ENCODE results near the gene PLS3.
"Not testable (repeated sequence)": the region's sequence is repeated elsewhere in the genome, so short reads cannot be mapped to it uniquely, and the experiment has no call there.

The PLS3 gene

DNA sequence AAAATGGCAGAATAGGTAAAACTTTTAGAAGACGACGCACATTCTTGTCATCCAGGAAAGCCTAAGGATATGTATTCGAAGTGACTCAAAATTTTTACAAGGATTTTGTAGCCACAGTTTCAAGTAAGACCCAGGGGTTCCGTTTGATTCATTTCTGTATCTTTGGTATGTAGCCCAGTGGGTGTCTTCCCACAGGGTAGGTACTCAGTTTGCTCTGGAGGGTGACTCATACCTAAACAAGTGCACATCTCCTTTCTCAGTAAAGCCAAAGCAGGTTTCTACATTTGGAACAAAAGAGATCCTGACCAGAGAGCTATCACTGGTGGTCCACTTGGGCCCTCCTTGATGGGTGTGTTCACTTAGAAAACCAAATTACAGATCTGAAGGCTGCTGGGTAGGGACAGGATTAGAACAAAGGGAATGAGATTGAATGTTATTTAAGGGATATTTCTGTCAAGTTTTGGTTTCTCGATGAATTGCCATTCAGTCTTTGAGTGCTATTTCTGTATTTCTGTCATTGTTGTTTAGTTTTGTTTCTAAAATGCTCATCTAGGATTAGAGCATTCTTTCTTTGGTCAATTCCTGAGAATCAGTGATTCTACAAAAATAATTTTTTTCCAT lies 56.1 kb downstream of the PLS3 start:
- no peak for DNase-seq

DNA sequence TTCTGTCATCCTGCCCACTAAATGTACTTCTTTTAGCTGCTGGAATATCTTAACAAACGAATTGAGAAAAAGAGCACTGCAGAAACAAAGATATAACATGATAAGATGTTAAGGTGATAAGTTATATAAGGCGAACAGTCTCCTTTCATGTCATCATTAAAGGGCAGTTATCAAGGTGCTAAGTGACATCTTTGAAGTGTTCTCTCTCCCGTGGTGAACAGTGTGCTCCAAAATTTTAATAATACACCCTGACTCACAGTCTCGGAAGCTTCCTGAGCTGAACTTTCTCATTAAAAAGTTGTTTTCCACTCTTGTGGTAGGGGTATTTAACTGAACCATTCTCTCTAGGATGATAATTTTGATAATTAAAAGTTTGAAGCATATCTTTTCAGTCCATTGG lies 61.6 kb downstream of the PLS3 start:
- DNase-seq: no peak

DNA sequence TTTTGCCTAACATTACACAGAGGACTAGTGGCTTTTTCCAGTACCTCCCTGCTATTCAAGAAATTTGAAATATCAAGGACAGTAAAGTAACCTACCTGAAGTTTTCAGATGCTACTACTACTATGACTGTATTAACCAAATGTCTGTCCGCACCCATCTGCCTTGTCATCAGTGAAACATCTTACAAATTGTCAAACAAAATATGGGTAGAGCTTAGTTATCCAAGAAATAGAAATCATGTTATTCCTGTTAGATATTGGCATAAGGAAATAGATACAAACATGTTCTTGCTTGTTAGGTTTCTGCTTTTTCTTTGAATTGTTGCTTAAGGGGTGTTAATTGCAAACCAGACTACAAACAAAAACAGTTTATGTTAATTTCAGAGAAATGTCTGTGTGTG lies 63.9 kb downstream of the PLS3 start:
- DNase-seq: no peak

- no peak for DNase-seq
These were observed 64.8 kb downstream of the PLS3 start for GRCh38 chrX:115625572-115626301.

DNA sequence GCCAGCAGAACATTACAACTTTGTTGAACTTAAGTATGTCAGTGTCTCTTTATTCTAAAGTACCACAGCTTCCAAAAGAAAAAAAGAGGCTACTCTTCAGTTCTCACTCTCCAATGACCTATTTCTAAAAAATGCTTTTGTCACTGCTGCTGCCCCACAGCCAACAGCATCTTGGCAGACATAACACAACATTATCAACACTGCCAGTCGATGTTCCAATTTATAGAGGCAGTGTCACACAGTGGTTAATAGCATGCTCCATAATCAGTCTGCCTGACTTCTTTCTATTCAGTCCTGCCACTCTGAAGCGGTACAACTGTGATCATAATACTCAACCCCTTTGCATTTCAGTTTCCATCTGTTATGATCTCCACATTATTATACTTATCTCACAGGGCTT lies 69.2 kb downstream of the PLS3 start:
- DNase-seq: no peak

GRCh38 chrX:115632455-115632854 lies 71.5 kb downstream of the PLS3 start:
- DNase-seq: no peak

DNA sequence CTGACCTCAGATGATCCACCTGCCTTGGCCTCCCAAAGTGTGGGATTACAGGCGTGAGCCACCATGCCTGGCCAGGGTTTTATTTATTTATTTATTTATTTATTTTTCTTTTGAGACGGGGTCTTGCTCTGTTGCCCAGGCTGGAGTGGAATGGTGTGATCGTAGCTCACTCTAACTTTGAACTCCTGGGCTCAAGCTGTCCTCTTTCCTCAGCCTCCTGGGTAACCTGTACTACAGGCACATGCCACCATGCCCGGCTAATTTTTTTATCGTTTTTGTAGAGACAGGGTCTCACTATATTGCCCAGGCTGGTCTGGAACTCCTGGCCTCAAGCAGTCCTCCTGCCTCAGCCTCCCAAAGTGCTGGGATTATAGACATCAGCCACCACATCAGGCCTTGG lies 72.4 kb downstream of the PLS3 start:
- DNase-seq: not testable (repeated sequence)

DNA sequence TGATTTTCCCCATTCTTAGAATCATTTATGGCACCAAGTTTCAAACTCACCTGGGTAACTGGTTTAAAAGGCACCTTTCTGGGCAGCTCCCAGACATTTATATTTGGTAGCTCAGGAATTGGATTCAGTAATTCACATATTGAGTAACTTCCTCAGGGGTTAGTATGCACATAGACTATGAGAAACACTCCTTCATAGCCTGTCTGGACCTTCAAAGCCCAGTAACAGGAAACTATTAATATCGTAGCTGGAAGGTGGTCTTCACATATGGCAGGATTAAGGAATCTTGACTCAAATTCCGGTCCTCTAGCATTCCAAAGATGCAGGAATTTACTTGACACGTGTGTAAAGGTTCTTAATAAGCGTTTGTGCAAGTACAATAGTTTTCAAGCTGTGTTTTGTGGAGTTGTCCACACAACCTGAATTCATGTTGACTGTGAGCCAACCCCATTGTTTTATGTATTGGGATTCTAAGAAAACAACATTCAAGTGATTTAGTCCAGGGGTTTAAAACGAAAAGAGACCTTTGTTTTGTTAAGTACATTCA lies 78.4 kb downstream of the PLS3 start:
- no peak for DNase-seq

DNA sequence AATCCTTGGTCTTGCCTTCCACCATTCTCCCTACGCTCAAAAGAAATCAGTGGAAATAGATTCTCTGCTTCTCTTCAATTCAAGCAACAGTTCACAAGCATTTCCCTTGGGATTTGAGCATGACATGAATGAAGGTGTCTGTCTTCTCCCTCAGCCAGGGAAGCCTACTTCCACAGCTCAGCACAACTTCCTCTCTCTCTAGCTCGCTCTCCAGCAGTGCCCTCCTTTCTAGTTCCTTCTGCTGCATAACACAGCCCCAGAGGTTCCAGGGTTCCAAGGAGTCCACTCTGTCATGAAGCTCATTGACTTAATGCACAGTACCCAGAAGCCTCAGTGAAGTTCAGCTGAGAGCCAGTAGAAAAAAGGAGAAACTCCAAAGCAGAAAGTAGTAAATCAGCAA lies 81.3 kb downstream of the PLS3 start:
- DNase-seq: no peak

- DNase-seq: no peak
These were observed 82.0 kb downstream of the PLS3 start for GRCh38 chrX:115642895-115643530.

DNA sequence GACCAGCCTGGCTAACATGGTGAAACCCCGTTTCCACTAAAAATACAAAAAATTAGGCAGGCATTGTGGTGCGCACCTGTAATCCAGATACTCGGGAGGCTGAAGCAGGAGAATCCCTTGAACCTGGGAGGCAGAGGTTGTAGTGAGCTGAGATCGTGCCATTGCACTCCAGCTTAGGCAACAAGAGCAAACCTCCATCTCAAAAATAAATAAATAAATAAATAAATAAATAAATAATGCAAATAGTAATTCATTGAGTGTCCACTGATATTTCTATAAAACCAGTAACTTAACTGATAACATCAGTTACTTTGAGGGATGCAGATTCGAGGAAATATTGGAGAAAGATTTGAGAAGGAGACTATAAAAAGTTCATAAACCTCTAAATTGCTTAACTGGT lies 83.4 kb downstream of the PLS3 start:
- DNase-seq: not testable (repeated sequence)

DNA sequence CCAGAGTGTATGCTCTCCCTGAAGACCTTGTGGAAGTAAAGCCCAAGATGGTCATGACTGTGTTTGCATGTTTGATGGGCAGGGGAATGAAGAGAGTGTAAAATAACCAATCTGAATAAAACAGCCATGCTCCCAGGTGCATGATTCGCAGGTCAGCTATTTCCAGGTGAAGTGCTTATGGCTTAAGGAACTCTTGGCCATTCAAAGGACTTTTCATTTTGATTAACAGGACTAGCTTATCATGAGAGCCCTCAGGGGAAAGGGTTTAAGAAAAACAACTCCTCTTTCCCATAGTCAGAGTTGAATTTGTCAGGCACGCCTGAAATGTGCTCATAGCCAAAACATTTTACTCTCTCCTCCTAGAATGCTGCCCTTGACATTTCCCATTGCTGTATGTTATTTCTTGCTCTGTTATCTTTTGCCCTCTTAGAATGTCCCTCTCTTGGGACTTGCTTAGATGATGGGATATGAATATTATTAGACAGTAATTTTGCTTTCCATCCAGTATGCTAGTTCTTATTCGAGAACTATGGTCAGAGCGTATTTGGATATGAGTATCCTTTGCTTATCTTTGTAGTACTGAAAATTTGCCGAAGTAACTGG lies 88.6 kb downstream of the PLS3 start:
- no peak for DNase-seq

- no peak for DNase-seq
These were observed 89.5 kb downstream of the PLS3 start for GRCh38 chrX:115650449-115650848.

GRCh38 chrX:115650916-115651315 lies 89.9 kb downstream of the PLS3 start:
- DNase-seq: no peak

DNA sequence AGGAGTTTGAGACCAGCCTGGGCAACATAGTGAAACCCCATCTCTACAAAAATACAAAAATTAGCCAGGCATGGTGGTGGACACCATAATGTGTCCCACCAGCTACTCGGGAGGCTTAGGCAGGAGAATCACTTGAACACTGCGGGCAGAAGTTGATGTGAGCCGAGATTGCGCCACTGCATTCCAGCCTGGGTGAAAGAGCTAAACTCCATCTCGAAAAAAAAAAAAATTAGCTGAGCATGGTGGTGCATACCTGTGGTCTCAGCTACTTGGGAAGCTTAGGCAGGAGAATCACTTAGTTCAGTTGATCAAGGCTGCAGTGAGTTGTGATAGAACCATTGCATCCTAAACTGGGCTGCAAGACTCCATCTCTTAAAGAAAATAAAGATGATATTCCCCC lies 91.2 kb downstream of the PLS3 start:
- DNase-seq: no peak

- DNase-seq: no peak
These were observed 104.1 kb downstream of the PLS3 start for GRCh38 chrX:115665122-115665521.

DNA sequence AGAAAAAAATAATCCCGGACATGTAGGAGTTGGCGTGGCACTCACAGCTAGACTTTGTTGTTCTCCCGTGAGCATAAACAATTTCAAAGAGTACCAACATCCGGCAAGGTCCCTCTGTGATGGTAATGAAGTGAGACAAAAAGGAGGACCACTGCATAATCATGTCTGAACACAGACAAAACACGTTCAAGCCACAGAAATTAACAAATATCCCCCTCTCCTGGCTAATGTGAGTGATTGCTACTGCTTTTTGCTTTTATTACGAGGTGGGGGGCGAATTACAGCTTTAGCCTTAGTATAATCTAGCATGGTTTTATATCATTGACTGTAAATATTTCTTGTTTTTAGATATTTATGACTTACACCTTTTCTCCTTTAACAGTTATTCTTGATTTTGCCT lies 118.5 kb downstream of the PLS3 start:
- no peak for DNase-seq

- no peak for DNase-seq
These were observed 126.6 kb downstream of the PLS3 start for GRCh38 chrX:115687595-115687994.

- no peak for DNase-seq
These were observed 129.0 kb downstream of the PLS3 start for GRCh38 chrX:115689931-115690330.

GRCh38 chrX:115690511-115691216 lies 129.7 kb downstream of the PLS3 start:
- no peak for DNase-seq

DNA sequence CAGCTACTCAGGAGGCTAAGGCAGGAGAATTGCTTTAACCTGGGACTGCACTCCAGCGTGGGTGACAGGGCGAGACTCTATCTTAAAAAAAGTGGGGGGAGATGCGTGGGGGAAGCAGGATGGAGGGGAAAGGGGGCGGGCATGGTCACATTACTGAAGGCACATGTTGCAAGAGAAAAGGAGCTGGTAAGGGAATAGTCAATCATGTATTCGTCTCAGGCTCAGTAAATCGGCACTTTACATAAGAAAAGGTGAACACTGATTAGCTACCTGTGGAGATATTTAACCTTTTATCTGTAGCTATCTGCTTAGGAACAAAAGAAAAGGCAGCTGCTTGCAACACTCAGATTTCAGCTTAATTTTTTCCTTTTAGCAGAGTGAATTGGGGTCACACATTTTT lies 132.5 kb downstream of the PLS3 start:
- DNase-seq: no peak

- no peak for DNase-seq
These were observed 133.1 kb downstream of the PLS3 start for GRCh38 chrX:115694028-115694427.

- DNase-seq: no peak
These were observed 135.1 kb downstream of the PLS3 start for GRCh38 chrX:115696039-115696438.

Measured in cerebellar nuclear complex (tissue), 1 donor.